ENCODE data around the gene SIK3.
"Not testable (repeated sequence)": the region's sequence is repeated elsewhere in the genome, so short reads cannot be mapped to it uniquely, and the experiment has no call there.

GRCh38 chr11:117023707-117024106, 74.5 kb downstream of the SIK3 start:
- TF ChIP-seq POLR2A, CTCF (IDR thresholded peaks at IDR 0.05): not testable (repeated sequence)

Data from adrenal gland (tissue), 5 donors.